ENCODE data around the gene ANKRD13D. TPM values are rescaled to one million over a fixed set of nuclear protein-coding genes. Genes with fewer than 3 reads are reported as not detected.

ANKRD13D gene
- total and polyA plus RNA-seq, 2 of the 8 experiments (the other 6 are each of a cell fraction or from before 2014, with no cell fraction given) = 24.9 to 26.5 TPM

- TF ChIP-seq E2F6 (IDR thresholded peaks at IDR 0.05) = no peak
Observed at GRCh38 chr11:67321313-67321871, 32.3 kb downstream of the ANKRD13D start (continued).
